Mesothelial cell of epicardium (in vitro differentiated cells): ENCODE measurements around the gene THRB. TPM values are rescaled to one million over a fixed set of nuclear protein-coding genes. Genes with fewer than 3 reads are reported as not detected.

Experiments used
- DNase-seq, 2 experiments: peaks; one replicate each; pipeline ENCODE4 v3.0.0; 2021; ENCODE audit warnings: low spot score in 2 of 2; ENCODE audit not compliant: unreplicated experiment in 2 of 2
- H3K27ac Mint-ChIP-seq: 2 replicates; pipeline ENCODE4 v1.8.0; 2021; ENCODE audit warnings: mixed read lengths
- H3K27me3 Mint-ChIP-seq: 2 replicates; pipeline ENCODE4 v1.8.0; 2021; ENCODE audit warnings: low read depth, mixed read lengths
- H3K36me3 Mint-ChIP-seq: 2 replicates; pipeline ENCODE4 v1.8.0; 2021; ENCODE audit warnings: mixed read lengths
- H3K4me1 Mint-ChIP-seq: 2 replicates; pipeline ENCODE4 v1.8.0; 2021; ENCODE audit warnings: mixed read lengths
- H3K4me3 Mint-ChIP-seq: 2 replicates; pipeline ENCODE4 v1.8.0; 2021; ENCODE audit warnings: mild to moderate bottlenecking, moderate library complexity, mixed read lengths
- H3K9me3 Mint-ChIP-seq: 2 replicates; pipeline ENCODE4 v1.8.0; 2021; ENCODE audit warnings: mixed read lengths
- CTCF ChIP-seq: fragments of 200-600 bp; sonication (generic); IDR thresholded peaks from one replicate; pipeline ENCODE4 v1.5.0; 2021; ENCODE audit warnings: antibody characterized with exemption; ENCODE audit not compliant: unreplicated experiment
- total RNA-seq: library from RNA; stranded (reverse); gene quantifications from 3 replicates; pipeline ENCODE4 v1.2.1, GENCODE V29; 2021

THRB gene
- total RNA-seq, 1 donor from 2014 or later: 3.4 TPM

- H3K27me3 Mint-ChIP-seq: no peaks in the 10 kb centered on the region
- DNase-seq: no peak
- no peaks in the 10 kb centered on the region for H3K36me3 Mint-ChIP-seq
- H3K9me3 Mint-ChIP-seq: no peaks in the 10 kb centered on the region
- no peak overlapping the region for H3K27ac Mint-ChIP-seq
- no peak overlapping the region for H3K4me3 Mint-ChIP-seq
- H3K4me1 Mint-ChIP-seq: peaks cover 2% of the 10 kb centered on the region
- no peak for TF ChIP-seq CTCF
Measured at GRCh38 chr3:24344784-24345439, 149.7 kb downstream of the THRB start.

DNA sequence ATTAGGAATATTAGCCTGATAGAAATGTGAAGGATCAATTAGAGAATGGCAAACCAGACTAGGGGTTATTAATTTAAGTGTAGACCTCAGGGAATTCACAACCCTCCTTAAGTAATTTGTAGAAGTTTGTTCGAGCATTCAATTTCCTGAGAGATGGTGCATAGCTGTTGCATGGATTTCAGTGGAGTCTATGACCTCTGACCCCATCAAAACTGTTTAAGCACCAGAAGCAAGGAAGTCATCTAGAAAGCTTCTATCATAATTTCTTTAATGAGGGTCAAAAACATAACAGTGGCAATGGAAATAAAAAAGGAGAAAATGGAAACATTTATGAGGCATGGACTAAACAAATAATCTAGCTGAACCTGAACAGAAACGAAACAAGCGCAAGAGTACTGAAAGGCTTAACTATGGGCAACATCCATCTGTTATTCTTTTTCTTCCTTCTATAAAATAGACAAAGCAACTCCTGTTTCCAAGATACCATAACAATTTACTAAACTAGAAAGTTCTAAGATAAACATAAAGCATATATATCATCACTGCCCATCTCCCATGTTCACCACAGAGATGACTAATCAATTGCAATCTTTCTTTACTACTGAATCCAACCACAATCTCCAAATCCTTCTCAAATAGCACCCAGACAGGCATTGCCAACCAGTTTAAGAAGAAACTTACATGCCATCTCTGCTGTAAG lies 151.4 kb downstream of the THRB start:
- TF ChIP-seq CTCF: no peak
- H3K27me3 Mint-ChIP-seq: no peaks in the 10 kb centered on the region
- H3K27ac Mint-ChIP-seq: no peak overlapping the region
- no peak for DNase-seq
- no peak overlapping the region for H3K4me3 Mint-ChIP-seq
- no peaks in the 10 kb centered on the region for H3K36me3 Mint-ChIP-seq
- H3K9me3 Mint-ChIP-seq: no peaks in the 10 kb centered on the region
- peaks cover 4% of the 10 kb centered on the region for H3K4me1 Mint-ChIP-seq

- DNase-seq: no peak
- Mint-ChIP-seq H3K27me3 (no peaks in the 10 kb centered on the region), H3K9me3 (no peaks in the 10 kb centered on the region), H3K27ac (no peak overlapping the region), H3K4me3 (no peak overlapping the region), H3K4me1 (peaks cover 4% of the 10 kb centered on the region), H3K36me3 (no peaks in the 10 kb centered on the region)
- no peak for TF ChIP-seq CTCF
Measured at GRCh38 chr3:24342275-24342674, 152.4 kb downstream of the THRB start.

DNA sequence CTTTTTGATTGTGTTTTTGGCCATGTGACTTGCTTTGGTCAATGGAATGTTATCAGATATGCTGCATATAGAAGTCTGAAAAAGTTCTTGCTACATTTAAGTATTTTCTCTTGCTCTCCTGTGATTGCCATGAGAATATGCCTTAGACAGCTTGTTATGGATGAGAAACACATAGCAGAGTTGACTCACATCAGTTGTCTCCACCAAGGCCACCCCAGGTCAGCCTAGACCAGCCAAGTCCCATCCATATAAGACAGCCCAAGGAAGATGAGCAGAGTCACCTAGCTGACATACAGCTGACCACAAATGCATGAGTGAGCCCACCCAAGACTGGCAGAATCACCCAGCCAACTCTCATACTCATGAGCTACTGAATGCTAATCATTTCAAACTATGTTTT lies 153.0 kb downstream of the THRB start:
- no peaks in the 10 kb centered on the region for H3K36me3 Mint-ChIP-seq
- H3K4me3 Mint-ChIP-seq: no peak overlapping the region
- TF ChIP-seq CTCF: no peak
- no peaks in the 10 kb centered on the region for H3K9me3 Mint-ChIP-seq
- DNase-seq: no peak
- H3K27me3 Mint-ChIP-seq: no peaks in the 10 kb centered on the region
- H3K27ac Mint-ChIP-seq: no peak overlapping the region
- peaks cover 4% of the 10 kb centered on the region for H3K4me1 Mint-ChIP-seq

DNA sequence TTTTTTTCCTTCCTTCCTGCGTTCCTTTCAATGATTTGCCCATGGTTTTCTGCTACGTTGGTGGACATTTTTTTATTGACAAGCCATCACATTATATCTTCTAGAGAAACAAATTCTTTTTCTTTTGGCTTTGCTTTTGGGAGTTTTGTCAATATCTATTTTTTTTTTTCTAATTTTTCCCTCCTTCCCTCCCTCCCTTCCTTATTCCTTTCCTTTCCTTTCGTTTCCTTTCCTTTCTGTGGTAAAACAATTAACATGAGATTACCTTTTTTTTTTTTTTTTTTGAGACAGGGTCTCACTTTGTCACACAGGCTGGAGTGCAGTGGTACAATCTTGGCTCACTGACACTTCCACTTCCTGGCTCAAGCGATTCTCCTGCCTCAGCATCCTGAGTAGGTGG lies 153.7 kb downstream of the THRB start:
- no peak for DNase-seq
- H3K9me3 Mint-ChIP-seq: no peaks in the 10 kb centered on the region
- H3K27me3 Mint-ChIP-seq: no peaks in the 10 kb centered on the region
- H3K27ac Mint-ChIP-seq: no peak overlapping the region
- TF ChIP-seq CTCF: no peak
- no peak overlapping the region for H3K4me3 Mint-ChIP-seq
- H3K4me1 Mint-ChIP-seq: peaks cover 4% of the 10 kb centered on the region
- no peaks in the 10 kb centered on the region for H3K36me3 Mint-ChIP-seq
